NCI-H2171 treated with DMSO at 0.1 percent for 48 hours (cell line): ENCODE measurements around the gene PACC1.
"Not testable (repeated sequence)": the region's sequence is repeated elsewhere in the genome, so short reads cannot be mapped to it uniquely, and the experiment has no call there.

Experiments used
- DNase-seq: peaks from one replicate; lab custom pipeline; 2025; lab: John Stamatoyannopoulos, UW

PACC1 gene

DNA sequence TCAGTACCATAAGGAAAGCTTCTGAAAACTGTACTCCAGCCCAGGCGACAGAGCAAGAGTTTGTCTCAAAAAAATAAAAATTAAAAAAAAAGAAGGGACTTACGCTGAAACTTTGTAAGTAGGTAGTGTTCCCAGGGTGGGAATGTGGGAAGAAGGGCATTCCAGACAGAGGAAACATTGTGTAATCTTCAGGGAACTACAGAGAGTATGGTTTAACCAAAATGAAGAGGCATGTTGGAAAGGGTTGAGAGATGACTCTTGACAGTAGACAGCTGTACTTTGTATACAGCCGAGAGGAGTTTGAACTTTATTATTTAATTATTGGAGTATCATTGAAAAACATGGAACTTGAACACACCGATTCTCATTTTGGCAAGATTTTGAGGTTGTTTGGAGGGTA lies 86.4 kb downstream of the PACC1 start:
- DNase-seq, result no peak

GRCh38 chr1:212326541-212326940 lies 88.1 kb downstream of the PACC1 start:
- DNase-seq, result no peak

DNA sequence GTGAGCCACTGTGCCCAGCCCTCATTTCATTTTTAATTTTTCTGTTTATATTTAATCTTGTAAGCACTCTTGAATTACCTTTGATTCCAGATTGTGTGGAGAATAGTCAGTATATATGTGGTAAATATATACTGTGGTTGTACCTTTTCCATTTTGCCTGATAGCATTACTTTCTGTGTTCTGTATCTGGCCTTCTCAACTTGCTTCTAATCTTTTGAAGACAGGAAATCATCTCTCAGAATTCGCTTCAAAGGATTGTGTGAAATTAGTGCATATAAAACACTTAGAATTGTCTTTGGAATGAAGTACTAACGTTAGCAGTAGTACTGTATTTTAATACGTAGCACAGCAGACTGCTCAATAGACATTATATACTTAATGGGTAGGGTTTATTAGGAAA lies 91.6 kb downstream of the PACC1 start:
- DNase-seq, result no peak

- not testable (repeated sequence) for DNase-seq
Measured at GRCh38 chr1:212321031-212321430, 93.7 kb downstream of the PACC1 start.

- no peak for DNase-seq
Measured at GRCh38 chr1:212317916-212318315, 96.8 kb downstream of the PACC1 start.

DNA sequence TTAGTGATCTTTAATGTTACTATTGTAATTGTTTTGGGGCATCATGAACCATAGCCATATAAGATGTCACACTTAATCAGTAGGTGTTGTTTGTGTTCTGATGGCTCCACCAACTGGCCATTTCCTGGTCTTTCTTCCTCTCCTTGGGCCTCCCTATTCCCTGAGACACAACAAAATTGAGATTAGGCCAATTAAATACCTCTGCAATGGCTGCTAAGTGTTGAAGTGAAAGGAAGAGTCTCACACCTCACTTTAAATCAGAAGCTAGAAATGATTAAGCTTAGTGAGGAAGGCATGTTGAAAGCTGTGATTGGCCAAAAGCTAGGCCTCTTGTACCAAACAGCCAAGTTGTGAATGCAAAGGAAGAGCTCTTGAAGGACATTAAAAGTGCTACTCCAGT lies 98.8 kb downstream of the PACC1 start:
- DNase-seq, result no peak

- no peak for DNase-seq
Measured at GRCh38 chr1:212315184-212315583, 99.5 kb downstream of the PACC1 start.
